ENCODE measurements around the gene RPH3AL. TPM values are rescaled to one million over a fixed set of nuclear protein-coding genes. Genes with fewer than 3 reads are reported as not detected.
"Not testable (repeated sequence)": the region's sequence is repeated elsewhere in the genome, so short reads cannot be mapped to it uniquely, and the experiment has no call there.

RPH3AL gene
- total and polyA plus RNA-seq, 8 donors: 8.9 to 57.1 (median 11.0) TPM

- Histone ChIP-seq H3K27ac (no peak overlapping the region), H3K36me3 (no peaks in the 10 kb centered on the region), H3K9me3 (no peaks in the 10 kb centered on the region), H3K27me3 (no peaks in the 10 kb centered on the region), H3K4me1 (peaks cover 0 to 9% of the 10 kb centered on the region in 2 donors), H3K4me3 (no peak overlapping the region)
- no peak for TF ChIP-seq CTCF (IDR thresholded peaks at IDR 0.05)
- intact Hi-C loops (cut with DNase I): no loop called here
- ATAC-seq (no peak), DNase-seq (peak in 2 of 4 donors; percentile 17 to 45)
These were observed 124.5 kb downstream of the RPH3AL start for GRCh38 chr17:227946-228615.

GRCh38 chr17:227078-227945 lies 125.3 kb downstream of the RPH3AL start:
- Histone ChIP-seq H3K27me3 (no peaks in the 10 kb centered on the region), H3K4me1 (peaks cover 0 to 7% of the 10 kb centered on the region in 2 donors), H3K27ac (no peak overlapping the region), H3K4me3 (no peak overlapping the region), H3K9me3 (no peaks in the 10 kb centered on the region), H3K36me3 (no peaks in the 10 kb centered on the region)
- peak in 2 of 4 donors; percentile 8 to 28 for DNase-seq
- ATAC-seq: no peak
- TF ChIP-seq CTCF (IDR thresholded peaks at IDR 0.05): no peak
- intact Hi-C loops (cut with DNase I): no loop called here

- intact Hi-C loops (cut with DNase I): no loop called here
- Histone ChIP-seq H3K27ac (no peak overlapping the region), H3K9me3 (no peaks in the 10 kb centered on the region), H3K27me3 (no peaks in the 10 kb centered on the region), H3K4me1 (peaks cover 0 to 7% of the 10 kb centered on the region in 2 donors), H3K36me3 (no peaks in the 10 kb centered on the region), H3K4me3 (no peak overlapping the region)
- ATAC-seq: no peak
- peak in 1 of 4 donors; percentile 13 for DNase-seq
- TF ChIP-seq CTCF (IDR thresholded peaks at IDR 0.05): no peak
These were observed 126.2 kb downstream of the RPH3AL start for GRCh38 chr17:226108-227077.

- H3K27ac ChIP-seq: no peak overlapping the region
- peaks cover 0 to 7% of the 10 kb centered on the region in 2 donors for H3K4me1 ChIP-seq
- DNase-seq (peak in 1 of 4 donors; percentile 14), ATAC-seq (no peak)
- intact Hi-C loops (cut with DNase I): no loop called here
- no peaks in the 10 kb centered on the region for H3K36me3 ChIP-seq
- H3K27me3 ChIP-seq: no peaks in the 10 kb centered on the region
- H3K9me3 ChIP-seq: no peaks in the 10 kb centered on the region
- H3K4me3 ChIP-seq: no peak overlapping the region
- no peak for TF ChIP-seq CTCF (IDR thresholded peaks at IDR 0.05)
These were observed 127.1 kb downstream of the RPH3AL start for GRCh38 chr17:225551-225950.

GRCh38 chr17:224576-224975 lies 128.0 kb downstream of the RPH3AL start:
- H3K27ac ChIP-seq; H3K4me3 ChIP-seq; ATAC-seq; H3K9me3 ChIP-seq; DNase-seq; H3K27me3 ChIP-seq; H3K4me1 ChIP-seq; intact Hi-C loops (cut with DNase I); H3K36me3 ChIP-seq: not testable (repeated sequence)

Measured in left lung (tissue), 10 donors.